K562 (cell line): ENCODE measurements around the gene PFKL. TPM values are rescaled to one million over a fixed set of nuclear protein-coding genes. Genes with fewer than 3 reads are reported as not detected.

Experiments used
- CEBPB ChIP-seq: fragments of 450-650 bp; IDR thresholded peaks from 2 replicates; pipeline ENCODE4 v1.6.1; 2016; ENCODE audit warnings: missing genetic modification characterization, missing compliant biosample characterization
- CHD2 ChIP-seq: IDR thresholded peaks from 2 replicates; pipeline ENCODE4 v1.6.1; 2011; ENCODE audit warnings: low read depth, low read length
- KLF16 ChIP-seq: IDR thresholded peaks from 2 replicates; pipeline ENCODE4 v1.6.1; 2016; ENCODE audit warnings: antibody characterized with exemption
- MAZ ChIP-seq, 2 experiments: fragments of 450-650 bp in 1 of 2; sonication (generic) in 1 of 2; formaldehyde crosslinking; IDR thresholded peaks in 1 of 2; conservative IDR thresholded peaks in 1 of 2; 2 replicates each; pipeline versions ENCODE4 v1.4.0 to v1.5.0; 2020; ENCODE audit warnings: mild to moderate bottlenecking in 1 of 2, missing genetic modification reagents in 1 of 2
- MCM3 ChIP-seq: fragments of 450-650 bp; IDR thresholded peaks from 2 replicates; pipeline ENCODE4 v1.6.1; 2016
- MTF1 ChIP-seq: fragments of 250-450 bp; sonication (Bioruptor Pico); IDR thresholded peaks from 2 replicates; pipeline ENCODE4 v1.9.0; 2021; ENCODE audit warnings: moderate library complexity, mild to moderate bottlenecking, inconsistent platforms, borderline replicate concordance
- NELFE ChIP-seq: IDR thresholded peaks from 2 replicates; pipeline ENCODE4 v1.6.1; 2011; ENCODE audit warnings: mild to moderate bottlenecking; ENCODE audit not compliant: insufficient read depth, insufficient read length
- POLR2AphosphoS2 ChIP-seq: IDR thresholded peaks from 2 replicates; pipeline ENCODE4 v1.6.1; 2012; ENCODE audit warnings: low read length, improper control_type of control experiment
- POLR3G ChIP-seq: IDR thresholded peaks from 2 replicates; pipeline ENCODE4 v1.6.1; 2011; ENCODE audit not compliant: insufficient read length, insufficient replicate concordance; ENCODE audit errors: extremely low read depth
- PURB ChIP-seq: sonication (generic); formaldehyde crosslinking; IDR thresholded peaks from 2 replicates; pipeline ENCODE4 v1.9.0; 2021; ENCODE audit warnings: low read depth, mild to moderate bottlenecking, missing genetic modification reagents
- RFX5 ChIP-seq: IDR thresholded peaks from 2 replicates; pipeline ENCODE4 v1.6.1; 2011; ENCODE audit warnings: low read depth, mild to moderate bottlenecking, improper control_type of control experiment, low read length
- YBX1 ChIP-seq: fragments of 450-650 bp; IDR thresholded peaks from 2 replicates; pipeline ENCODE4 v1.7.1; 2016; ENCODE audit warnings: mild to moderate bottlenecking
- ZFP1 ChIP-seq: fragments of 450-650 bp; formaldehyde crosslinking; IDR thresholded peaks from 2 replicates; pipeline ENCODE4 v1.4.0; 2020; ENCODE audit warnings: mild to moderate bottlenecking, mixed read lengths
- ZNF408 ChIP-seq: fragments of 250-450 bp; sonication (Bioruptor Pico); IDR thresholded peaks from 2 replicates; pipeline ENCODE4 v1.4.0; 2020; ENCODE audit warnings: low read depth, mild to moderate bottlenecking, moderate library complexity
- ZSCAN32 ChIP-seq: fragments of 450-650 bp; formaldehyde crosslinking; IDR thresholded peaks from 2 replicates; pipeline ENCODE4 v1.4.0; 2020; ENCODE audit warnings: mild to moderate bottlenecking, moderate library complexity
- ZZZ3 ChIP-seq: fragments of 450-650 bp; IDR thresholded peaks from 2 replicates; pipeline ENCODE4 v1.6.1; 2016; ENCODE audit warnings: antibody characterized with exemption, mild to moderate bottlenecking, moderate library complexity
- polyA plus RNA-seq, 8 experiments: library from polyadenylated mRNA; depleted of rRNA in 4 of 8; stranded (reverse) in 5 of 8; unstranded in 3 of 8; fragments of >200 nt; fragmentation: Nextera tagmentation in 2 of 8; fragmentation: Illumina TruSeq in 1 of 8; extraction: Ambion mirVana in 2 of 8; extraction: Trizol in 1 of 8; gene quantifications; 2 replicates each; pipeline versions ENCODE4 v1.2.1 to v1.2.3, GENCODE V29; 2011 to 2014; ENCODE audit warnings: inconsistent platforms in 1 of 8, missing spikeins in 1 of 8
- total RNA-seq, 7 experiments: library from RNA; depleted of rRNA in 6 of 7; stranded (reverse); fragments of >200 nt in 6 of 7; fragmentation: Illumina TruSeq in 2 of 7; extraction: Trizol in 2 of 7; gene quantifications; 2 replicates each; pipeline versions ENCODE4 v1.2.1 to v1.2.3, GENCODE V29; 2011 to 2021; ENCODE audit warnings: low replicate concordance in 1 of 7
- TF ChIP-seq, protein P1 (sequence below): IDR thresholded peaks from 3 replicates; pipeline ENCODE4 v1.6.1; 2011; ENCODE audit warnings: borderline replicate concordance, mild to moderate bottlenecking; ENCODE audit not compliant: insufficient read length, insufficient read depth
- TF ChIP-seq, protein P2 (sequence below), 2 experiments: fragments of 150-350 bp in 1 of 2; IDR thresholded peaks; 2 replicates each; pipeline ENCODE4 v1.6.1; 2012 to 2016; ENCODE audit warnings: low read depth in 2 of 2, low read length in 2 of 2, mild to moderate bottlenecking in 1 of 2, moderate library complexity in 1 of 2

The PFKL gene
- total and polyA plus RNA-seq, 9 of the 15 experiments (the other 6 are each of a cell fraction or from before 2014, with no cell fraction given): 1.1 to 124 (median 45.6) TPM

DNA sequence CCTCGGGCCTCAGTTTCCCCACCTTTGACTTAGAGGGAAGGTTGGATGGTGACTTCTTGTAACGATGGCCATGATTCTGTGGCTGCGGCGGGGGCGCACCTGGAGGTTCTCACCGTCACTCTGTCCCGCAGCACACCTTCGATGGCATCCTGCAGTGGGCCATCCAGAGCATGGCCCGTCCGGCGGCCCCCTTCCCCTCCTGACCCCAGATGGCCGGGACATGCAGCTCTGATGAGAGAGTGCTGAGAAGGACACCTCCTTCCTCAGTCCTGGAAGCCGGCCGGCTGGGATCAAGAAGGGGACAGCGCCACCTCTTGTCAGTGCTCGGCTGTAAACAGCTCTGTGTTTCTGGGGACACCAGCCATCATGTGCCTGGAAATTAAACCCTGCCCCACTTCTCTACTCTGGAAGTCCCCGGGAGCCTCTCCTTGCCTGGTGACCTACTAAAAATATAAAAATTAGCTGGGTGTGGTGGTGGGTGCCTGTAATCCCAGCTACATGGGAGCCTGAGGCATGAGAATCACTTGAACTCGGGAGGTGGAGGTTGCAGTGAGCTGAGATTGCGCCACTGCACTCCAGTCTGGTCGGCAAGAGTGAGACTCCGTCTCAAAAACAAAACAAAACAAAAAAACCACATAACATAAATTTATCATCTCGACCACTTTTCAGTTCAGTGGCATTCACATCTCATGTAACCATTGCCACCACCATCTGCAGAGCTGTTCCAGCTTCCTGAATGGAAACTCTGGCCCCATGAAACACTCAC, 2.1 kb upstream of the PFKL start (continued):
- TF ChIP-seq ZZZ3 (no peak), POLR2AphosphoS2 (no peak), POLR3G (no peak), RFX5 (no peak), KLF16 (no peak), ZNF408 (CRISPR knock-in tag) (no peak), ZFP1 (no peak), ZSCAN32 (CRISPR knock-in tag) (no peak), CEBPB (tag) (peak; percentile 88), NELFE (no peak), PURB (CRISPR knock-in tag) (no peak), MTF1 (no peak), CHD2 (no peak), YBX1 (no peak), MAZ (CRISPR knock-in tag; conservative IDR thresholded peaks at IDR 0.05 in 1 of 2, IDR thresholded peaks at IDR 0.05 in 1 of 2) (0 out of 4 replicates have a peak, but pooled peaks of 1 of the 2 experiments have one; percentile 38), MCM3 (no peak)
- TF ChIP-seq, protein P1, sequence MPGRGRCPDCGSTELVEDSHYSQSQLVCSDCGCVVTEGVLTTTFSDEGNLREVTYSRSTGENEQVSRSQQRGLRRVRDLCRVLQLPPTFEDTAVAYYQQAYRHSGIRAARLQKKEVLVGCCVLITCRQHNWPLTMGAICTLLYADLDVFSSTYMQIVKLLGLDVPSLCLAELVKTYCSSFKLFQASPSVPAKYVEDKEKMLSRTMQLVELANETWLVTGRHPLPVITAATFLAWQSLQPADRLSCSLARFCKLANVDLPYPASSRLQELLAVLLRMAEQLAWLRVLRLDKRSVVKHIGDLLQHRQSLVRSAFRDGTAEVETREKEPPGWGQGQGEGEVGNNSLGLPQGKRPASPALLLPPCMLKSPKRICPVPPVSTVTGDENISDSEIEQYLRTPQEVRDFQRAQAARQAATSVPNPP: no peak
- TF ChIP-seq, protein P2, sequence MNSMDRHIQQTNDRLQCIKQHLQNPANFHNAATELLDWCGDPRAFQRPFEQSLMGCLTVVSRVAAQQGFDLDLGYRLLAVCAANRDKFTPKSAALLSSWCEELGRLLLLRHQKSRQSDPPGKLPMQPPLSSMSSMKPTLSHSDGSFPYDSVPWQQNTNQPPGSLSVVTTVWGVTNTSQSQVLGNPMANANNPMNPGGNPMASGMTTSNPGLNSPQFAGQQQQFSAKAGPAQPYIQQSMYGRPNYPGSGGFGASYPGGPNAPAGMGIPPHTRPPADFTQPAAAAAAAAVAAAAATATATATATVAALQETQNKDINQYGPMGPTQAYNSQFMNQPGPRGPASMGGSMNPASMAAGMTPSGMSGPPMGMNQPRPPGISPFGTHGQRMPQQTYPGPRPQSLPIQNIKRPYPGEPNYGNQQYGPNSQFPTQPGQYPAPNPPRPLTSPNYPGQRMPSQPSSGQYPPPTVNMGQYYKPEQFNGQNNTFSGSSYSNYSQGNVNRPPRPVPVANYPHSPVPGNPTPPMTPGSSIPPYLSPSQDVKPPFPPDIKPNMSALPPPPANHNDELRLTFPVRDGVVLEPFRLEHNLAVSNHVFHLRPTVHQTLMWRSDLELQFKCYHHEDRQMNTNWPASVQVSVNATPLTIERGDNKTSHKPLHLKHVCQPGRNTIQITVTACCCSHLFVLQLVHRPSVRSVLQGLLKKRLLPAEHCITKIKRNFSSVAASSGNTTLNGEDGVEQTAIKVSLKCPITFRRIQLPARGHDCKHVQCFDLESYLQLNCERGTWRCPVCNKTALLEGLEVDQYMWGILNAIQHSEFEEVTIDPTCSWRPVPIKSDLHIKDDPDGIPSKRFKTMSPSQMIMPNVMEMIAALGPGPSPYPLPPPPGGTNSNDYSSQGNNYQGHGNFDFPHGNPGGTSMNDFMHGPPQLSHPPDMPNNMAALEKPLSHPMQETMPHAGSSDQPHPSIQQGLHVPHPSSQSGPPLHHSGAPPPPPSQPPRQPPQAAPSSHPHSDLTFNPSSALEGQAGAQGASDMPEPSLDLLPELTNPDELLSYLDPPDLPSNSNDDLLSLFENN (IDR thresholded peaks at IDR 0.05; ENCODE audit: low read depth in 2 of 2, low read length in 2 of 2): 0 out of 4 replicates have a peak, but pooled peaks of 1 of the 2 experiments have one; percentile 40
